ENCODE results near the gene TTYH3. TPM values are rescaled to one million over a fixed set of nuclear protein-coding genes. Genes with fewer than 3 reads are reported as not detected.

Gene TTYH3
- total and polyA plus RNA-seq, 2 of the 8 experiments (the other 6 are each of a cell fraction or from before 2014, with no cell fraction given), result 66.2 to 169 TPM

GRCh38 chr7:2665359-2665791 lies 33.6 kb downstream of the TTYH3 start:
- H2BK5ac ChIP-seq (ENCODE audit: low read depth, low read length), result no peak overlapping the region
- ChIA-PET CTCF (ENCODE audit: partially characterized antibody) (interaction anchor here (0.7 to 3.3 kb wide), 7 partner anchors 12 to 214 kb away, joined by 3 to 16 read pairs (median 3); partner anchors contain the start of gene IQCE), POLR2A (ENCODE audit: partially characterized antibody) (interaction anchor here (0.9 to 2.3 kb wide), 4 partner anchors 9 to 36 kb away, joined by 3 to 8 read pairs (median 4); partner anchors contain the start of gene TTYH3)
- no peaks in the 10 kb centered on the region for H3K79me2 ChIP-seq (ENCODE audit: control insufficient read depth in 1 of 2, insufficient read depth in 2 of 2, low read length in 2 of 2)
- peaks cover 0 to 4% of the 10 kb centered on the region in 2 experiments; a peak in 2 of 4 replicates for H3K9me3 ChIP-seq (ENCODE audit: insufficient read depth in 2 of 2, low read depth in 1 of 2, low read length in 1 of 2)
- no peak overlapping the region for H4K91ac ChIP-seq (replicated peaks; ENCODE audit: insufficient read length, low read length)
- no peak overlapping the region for H3K14ac ChIP-seq (ENCODE audit: insufficient read length)
- H3K36me3 ChIP-seq (ENCODE audit: control insufficient read depth in 2 of 4, insufficient read depth in 4 of 4, low read length in 3 of 4), result peaks cover 0 to 11% (median 3%) of the 10 kb centered on the region in 4 experiments; a peak in 3 of 8 replicates
- FAIRE-seq (no peak), DNase-seq (ENCODE audit: low read depth in 1 of 2, low spot score in 2 of 2) (peak in 1 of 2 experiments; percentile 74)
- no peak overlapping the region for H2BK20ac ChIP-seq (ENCODE audit: low read length)
- H3K23me2 ChIP-seq (ENCODE audit: low read depth, low read length), result no peaks in the 10 kb centered on the region
- no peak overlapping the region for H3K23ac ChIP-seq (ENCODE audit: insufficient read length)
- TF ChIP-seq E2F6 (IDR thresholded peaks at IDR 0.05) (peak; percentile 32; the same call in 1 of the 2 replicates), TAF7 (optimal IDR thresholded peaks at IDR 0.05; ENCODE audit: borderline replicate concordance, low read depth, low read length) (no peak), POLR2A (IDR thresholded peaks at IDR 0.05; ENCODE audit: control extremely low read depth in 1 of 2, low read depth in 2 of 2, low read length in 2 of 2) (0 out of 3 replicates have a peak, but pooled peaks of 1 of the 2 experiments have one; percentile 16)
- H3K4me2 ChIP-seq (ENCODE audit: insufficient read depth in 1 of 2, low read depth in 2 of 2, low read length in 2 of 2), result no peak overlapping the region
- no peak overlapping the region for H3K56ac ChIP-seq (replicated peaks; ENCODE audit: insufficient read length, low read depth, low read length)
- no peak overlapping the region for H3K4me3 ChIP-seq (ENCODE audit: extremely low read depth in 1 of 4, insufficient read depth in 2 of 4, low read depth in 3 of 4, low read length in 4 of 4)
- no peak overlapping the region for H2BK15ac ChIP-seq (ENCODE audit: low read length)
- H2BK12ac ChIP-seq (ENCODE audit: low read depth, low read length), result no peak overlapping the region
- no peak overlapping the region for H2AFZ ChIP-seq (ENCODE audit: low read length)
- H3K27ac ChIP-seq (ENCODE audit: low read depth, low read length), result no peak overlapping the region
- no peak overlapping the region for H3K18ac ChIP-seq (ENCODE audit: extremely low read depth, low read length)
- H3K9ac ChIP-seq (replicated peaks in 1 of 4; ENCODE audit: extremely low read depth in 1 of 4, low read depth in 3 of 4, low read length in 3 of 4), result no peak overlapping the region
- peaks cover 0 to 7% (median 0%) of the 10 kb centered on the region in 4 experiments; a peak in 2 of 7 replicates for H3K27me3 ChIP-seq (replicated peaks in 1 of 4; ENCODE audit: control insufficient read depth in 3 of 4, extremely low read depth in 1 of 4, insufficient read depth in 3 of 4, low read length in 3 of 4)
- WGBS, 2 experiments (ENCODE audit: extremely low coverage in 1 of 2, insufficient coverage in 1 of 2, insufficient read length in 1 of 2, insufficient replicate concordance in 2 of 2, low coverage in 1 of 2, low lambda C conversion rate in 2 of 2, missing lambda C conversion rate in 1 of 2), result 86% methylated on average over 33 of the region's 33 CpGs; no CpG with 5 or more reads in 1 of the 2 experiments
- H3K79me1 ChIP-seq (ENCODE audit: low read depth, low read length), result no peaks in the 10 kb centered on the region
- no peak overlapping the region for H4K8ac ChIP-seq (ENCODE audit: extremely low read depth, insufficient read depth, low read length)
- no peak overlapping the region for H2AK5ac ChIP-seq (ENCODE audit: low read depth, low read length)
- peaks cover 0 to 10% of the 10 kb centered on the region in 2 experiments for H4K20me1 ChIP-seq (replicated peaks in 1 of 2; ENCODE audit: control insufficient read depth in 1 of 2, insufficient read depth in 2 of 2, low read length in 2 of 2)
- H2BK120ac ChIP-seq (replicated peaks; ENCODE audit: low read depth, low read length), result no peak overlapping the region
- peaks cover 0 to 4% (median under 1%) of the 10 kb centered on the region in 4 experiments; a peak in 2 of 7 replicates for H3K4me1 ChIP-seq (replicated peaks in 1 of 4; ENCODE audit: control insufficient read depth in 3 of 4, insufficient read depth in 4 of 4, low read length in 3 of 4)
- H4K5ac ChIP-seq (ENCODE audit: insufficient read length, low read depth, low read length), result no peak overlapping the region
- H3K4ac ChIP-seq (replicated peaks; ENCODE audit: insufficient read length, low read depth, low read length), result no peak overlapping the region

Data from H1 (cell line).